ENCODE data around the gene WDR17.

DNA sequence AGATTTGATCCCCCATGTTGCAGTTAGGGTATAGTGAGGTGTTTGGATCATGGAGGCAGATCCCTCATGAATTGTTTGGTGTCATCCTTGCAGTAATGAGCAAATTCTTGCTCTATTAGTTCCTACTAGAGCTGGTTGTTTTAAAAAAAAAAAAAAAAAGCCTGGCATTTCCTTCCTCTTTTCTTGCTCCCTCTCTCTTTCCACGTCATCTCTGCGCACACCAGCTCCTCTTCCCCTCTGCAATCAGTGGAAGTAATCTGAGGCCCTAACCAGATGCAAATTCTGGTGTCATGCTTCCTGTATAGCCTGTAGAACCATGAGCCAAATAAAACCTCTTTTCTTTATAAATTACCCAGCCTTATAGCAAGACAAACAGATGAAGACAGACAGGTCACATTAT lies 24.5 kb downstream of the WDR17 start:
- TF ChIP-seq, protein P1, sequence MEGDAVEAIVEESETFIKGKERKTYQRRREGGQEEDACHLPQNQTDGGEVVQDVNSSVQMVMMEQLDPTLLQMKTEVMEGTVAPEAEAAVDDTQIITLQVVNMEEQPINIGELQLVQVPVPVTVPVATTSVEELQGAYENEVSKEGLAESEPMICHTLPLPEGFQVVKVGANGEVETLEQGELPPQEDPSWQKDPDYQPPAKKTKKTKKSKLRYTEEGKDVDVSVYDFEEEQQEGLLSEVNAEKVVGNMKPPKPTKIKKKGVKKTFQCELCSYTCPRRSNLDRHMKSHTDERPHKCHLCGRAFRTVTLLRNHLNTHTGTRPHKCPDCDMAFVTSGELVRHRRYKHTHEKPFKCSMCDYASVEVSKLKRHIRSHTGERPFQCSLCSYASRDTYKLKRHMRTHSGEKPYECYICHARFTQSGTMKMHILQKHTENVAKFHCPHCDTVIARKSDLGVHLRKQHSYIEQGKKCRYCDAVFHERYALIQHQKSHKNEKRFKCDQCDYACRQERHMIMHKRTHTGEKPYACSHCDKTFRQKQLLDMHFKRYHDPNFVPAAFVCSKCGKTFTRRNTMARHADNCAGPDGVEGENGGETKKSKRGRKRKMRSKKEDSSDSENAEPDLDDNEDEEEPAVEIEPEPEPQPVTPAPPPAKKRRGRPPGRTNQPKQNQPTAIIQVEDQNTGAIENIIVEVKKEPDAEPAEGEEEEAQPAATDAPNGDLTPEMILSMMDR (IDR thresholded peaks at IDR 0.05), result no peak
- TF ChIP-seq POLR2A (IDR thresholded peaks at IDR 0.05), result no peak
